Globus pallidus (tissue), 1 donor: ENCODE measurements around the gene RRP8.

Experiments
- DNase-seq: peaks from one replicate; pipeline ENCODE4 v3.0.0-alpha.2; 2015; ENCODE audit warnings: low spot score

Gene RRP8

GRCh38 chr11:6567371-6567745 is 36.1 kb downstream of the RRP8 start:
- DNase-seq, result no peak

- no peak for DNase-seq
Observed at GRCh38 chr11:6566704-6567370, 36.6 kb downstream of the RRP8 start.

DNA sequence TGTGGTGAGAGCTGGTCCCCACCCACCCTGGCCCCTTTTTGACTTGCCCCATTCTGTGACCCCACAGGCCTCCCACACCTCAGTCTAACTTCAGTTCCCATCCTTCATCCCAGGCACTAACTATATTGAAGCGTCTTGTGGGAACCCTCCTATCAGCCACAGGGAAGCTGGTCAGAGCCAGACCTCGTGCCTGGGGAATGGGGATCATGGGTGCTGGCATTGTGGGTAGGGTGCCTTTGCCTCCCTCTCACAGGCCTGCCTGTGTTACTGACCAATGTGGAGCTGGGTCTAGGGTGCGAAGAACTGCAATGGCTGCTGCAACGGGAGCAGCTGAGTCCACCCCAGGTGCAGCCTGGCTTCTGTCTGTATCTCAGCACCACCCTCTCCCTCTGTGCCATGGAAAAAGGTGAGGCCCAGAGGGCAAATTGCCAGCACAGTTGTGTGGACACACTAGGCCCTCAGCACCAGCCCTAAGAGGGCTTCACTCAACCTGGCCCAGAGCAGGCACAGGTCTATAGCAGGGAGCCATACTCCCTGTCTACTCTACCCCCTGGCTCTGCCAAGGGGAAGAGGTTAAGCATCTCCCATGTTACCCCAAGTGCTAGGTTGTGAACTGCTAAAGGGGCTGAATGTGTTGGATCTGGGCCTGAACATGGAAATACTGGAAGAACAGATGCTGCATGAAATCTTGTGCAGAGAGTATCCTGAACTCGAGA is 37.3 kb downstream of the RRP8 start:
- DNase-seq, result no peak

- no peak for DNase-seq
Observed at GRCh38 chr11:6565325-6565724, 38.1 kb downstream of the RRP8 start.

DNA sequence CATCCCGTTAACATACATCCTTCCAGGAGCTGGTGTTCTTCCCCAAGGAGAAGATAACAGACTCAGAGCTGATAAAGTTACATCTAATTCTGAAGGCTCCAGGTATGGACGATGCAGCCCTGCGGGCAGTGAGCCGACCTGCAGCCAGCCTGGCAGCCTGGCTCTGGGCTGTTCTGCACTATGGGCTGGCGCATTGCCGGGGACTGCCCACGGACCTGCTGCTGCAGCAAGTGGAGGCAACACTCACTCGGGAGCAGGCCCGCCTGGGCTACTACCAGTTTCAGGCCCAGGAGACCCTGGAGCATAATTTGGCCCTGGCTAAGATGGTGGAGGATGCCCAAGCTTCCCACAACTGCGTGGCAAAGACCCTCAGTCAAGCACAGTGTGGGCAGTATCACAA is 39.7 kb downstream of the RRP8 start:
- DNase-seq, result no peak

DNA sequence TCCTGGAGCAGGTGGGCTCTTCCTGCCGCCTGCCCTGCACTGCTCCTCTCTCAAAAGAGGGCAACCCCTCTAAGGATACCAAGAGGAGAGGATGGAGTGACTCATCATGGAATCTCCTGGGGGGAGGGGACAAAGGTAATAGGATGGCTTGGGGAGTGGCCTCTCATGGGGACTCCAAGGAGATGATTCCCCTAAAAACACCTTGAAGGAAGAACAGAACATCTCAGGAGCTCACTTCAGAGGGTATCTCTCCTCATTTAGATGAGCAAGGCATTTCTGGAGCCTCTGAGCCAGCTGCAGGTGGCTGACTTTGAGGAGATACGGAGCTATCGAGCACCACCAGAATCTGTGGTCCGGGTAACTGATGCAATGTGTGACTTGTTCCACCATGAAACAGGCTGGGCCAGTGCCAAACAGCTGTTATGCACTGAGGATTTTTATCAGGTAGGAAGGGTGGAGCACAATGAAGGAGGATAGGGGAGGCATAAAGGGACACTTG is 40.2 kb downstream of the RRP8 start:
- DNase-seq, result no peak

DNA sequence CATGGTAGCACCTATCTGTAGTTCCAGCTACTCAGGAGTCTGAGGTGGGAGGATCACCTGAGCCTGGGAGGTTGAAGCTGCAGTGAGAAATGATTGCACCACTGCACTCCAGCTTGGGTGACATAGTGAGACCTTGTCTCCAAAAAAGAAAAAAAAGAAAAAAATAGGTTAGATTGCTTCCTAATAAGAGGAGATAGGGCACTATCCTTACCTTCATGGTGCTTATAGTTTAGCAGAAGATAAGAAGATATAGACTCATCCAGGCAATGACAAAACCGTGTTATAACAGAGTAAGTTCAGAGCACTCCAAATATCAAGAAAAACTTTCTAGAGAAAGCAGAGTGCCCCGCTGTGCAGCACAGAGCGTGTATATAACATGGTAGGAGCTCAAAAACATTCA is 42.1 kb downstream of the RRP8 start:
- no peak for DNase-seq

- DNase-seq, result no peak
Observed at GRCh38 chr11:6559369-6559768, 44.0 kb downstream of the RRP8 start.

DNA sequence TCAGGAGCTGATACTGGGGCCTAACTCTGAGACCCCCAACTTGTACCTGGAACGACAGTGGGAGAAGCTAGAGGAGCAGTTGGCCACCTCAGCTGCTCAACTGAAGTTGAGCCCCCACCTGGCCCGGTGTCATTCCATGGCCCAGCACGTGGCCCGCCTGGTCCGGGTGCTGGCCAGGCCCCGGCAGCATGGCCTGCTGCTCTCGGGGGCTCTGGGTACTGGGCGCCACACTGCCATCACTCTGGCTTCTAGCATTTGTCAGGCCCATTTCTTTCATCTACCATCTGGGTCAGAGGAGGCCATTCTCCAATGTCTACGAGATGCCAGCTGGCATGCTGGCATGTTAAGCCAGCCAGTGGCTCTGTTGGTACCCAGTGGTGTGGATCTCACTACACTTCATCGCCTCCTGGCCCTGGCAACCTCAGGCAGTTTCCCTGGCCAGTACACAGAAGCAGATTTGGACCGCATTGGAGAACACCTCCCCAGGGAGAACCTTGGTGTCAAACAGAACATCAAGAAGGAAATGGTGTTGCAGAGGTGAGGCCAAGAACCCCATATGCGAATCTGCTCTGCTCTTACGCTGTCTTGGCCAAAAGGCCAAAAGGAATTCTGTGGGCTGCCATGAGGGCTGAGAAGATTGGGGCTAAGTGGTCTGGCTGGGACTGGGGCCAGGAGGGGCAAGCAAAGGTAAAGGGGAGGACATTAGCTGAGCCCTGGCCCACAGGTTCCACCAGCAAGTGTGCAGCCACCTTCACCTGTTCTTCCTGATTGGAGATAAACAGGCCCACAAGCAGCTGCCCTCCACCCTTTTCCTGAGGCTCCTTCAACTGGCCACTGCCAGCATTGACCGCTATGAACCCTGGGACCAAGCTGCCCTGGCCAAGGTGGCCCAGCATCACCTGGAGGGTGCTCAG is 45.4 kb downstream of the RRP8 start:
- DNase-seq, result no peak

GRCh38 chr11:6557063-6557462 is 46.4 kb downstream of the RRP8 start:
- no peak for DNase-seq

GRCh38 chr11:6556139-6556949 is 47.1 kb downstream of the RRP8 start:
- no peak for DNase-seq

GRCh38 chr11:6554828-6555706 is 48.3 kb downstream of the RRP8 start:
- no peak for DNase-seq

GRCh38 chr11:6553634-6554033 is 49.8 kb downstream of the RRP8 start:
- no peak for DNase-seq

DNA sequence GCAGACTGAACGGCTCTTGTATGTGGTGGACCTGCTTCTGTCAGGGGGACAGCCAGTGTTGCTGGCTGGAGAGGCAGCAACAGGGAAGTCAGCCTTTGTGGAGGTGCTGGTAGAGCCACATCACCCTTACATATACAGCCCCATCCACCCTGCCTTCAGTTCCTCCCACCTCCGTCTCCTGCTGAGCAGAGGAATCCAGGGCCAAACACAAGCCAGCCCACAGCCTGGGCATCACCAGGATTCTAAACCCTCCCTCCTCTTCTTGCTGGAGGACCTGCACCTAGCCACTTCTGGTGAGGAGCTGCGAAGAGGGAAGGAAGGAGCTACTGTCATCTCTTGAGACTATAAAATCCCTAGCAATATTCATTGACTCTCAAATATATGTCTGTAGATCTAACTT is 54.8 kb downstream of the RRP8 start:
- no peak for DNase-seq

- no peak for DNase-seq
Observed at GRCh38 chr11:6548121-6548520, 55.3 kb downstream of the RRP8 start.

DNA sequence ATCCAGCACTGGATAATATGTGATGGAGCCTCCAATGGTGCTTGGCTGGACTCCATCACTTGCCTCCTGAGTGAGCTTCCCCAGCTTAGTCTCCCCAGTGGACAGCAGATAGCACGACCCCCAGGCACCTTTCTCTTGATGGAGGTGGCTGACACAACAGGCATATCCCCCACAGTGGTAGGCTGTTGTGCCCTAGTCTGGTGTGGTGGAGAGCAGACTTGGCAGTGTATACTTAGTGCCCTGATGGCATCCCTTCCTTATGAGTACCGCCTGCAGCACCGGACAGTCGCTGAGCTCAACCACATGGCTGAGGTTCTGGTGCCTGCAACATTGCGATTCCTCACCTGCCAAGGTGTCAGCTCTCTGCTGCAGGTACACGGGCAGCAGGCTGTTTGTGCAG is 56.2 kb downstream of the RRP8 start:
- no peak for DNase-seq

GRCh38 chr11:6546735-6547134 is 56.7 kb downstream of the RRP8 start:
- DNase-seq, result no peak

GRCh38 chr11:6545917-6546605 is 57.4 kb downstream of the RRP8 start:
- peak; percentile 61 for DNase-seq
